NOMO-1 treated with dmso at 0.1 percent for 144 hours (cell line): Measurements from ENCODE around the gene MYBPC2.
A peak's percentile ranks its signal among the peaks of the same experiment; 100 is the strongest.
"Not testable (repeated sequence)": the region's sequence is repeated elsewhere in the genome, so short reads cannot be mapped to it uniquely, and the experiment has no call there.

Experiments used
- DNase-seq: peaks from one replicate; lab custom pipeline; 2025; ENCODE audit not compliant: unreplicated experiment; lab: John Stamatoyannopoulos, UW

MYBPC2 gene

DNA sequence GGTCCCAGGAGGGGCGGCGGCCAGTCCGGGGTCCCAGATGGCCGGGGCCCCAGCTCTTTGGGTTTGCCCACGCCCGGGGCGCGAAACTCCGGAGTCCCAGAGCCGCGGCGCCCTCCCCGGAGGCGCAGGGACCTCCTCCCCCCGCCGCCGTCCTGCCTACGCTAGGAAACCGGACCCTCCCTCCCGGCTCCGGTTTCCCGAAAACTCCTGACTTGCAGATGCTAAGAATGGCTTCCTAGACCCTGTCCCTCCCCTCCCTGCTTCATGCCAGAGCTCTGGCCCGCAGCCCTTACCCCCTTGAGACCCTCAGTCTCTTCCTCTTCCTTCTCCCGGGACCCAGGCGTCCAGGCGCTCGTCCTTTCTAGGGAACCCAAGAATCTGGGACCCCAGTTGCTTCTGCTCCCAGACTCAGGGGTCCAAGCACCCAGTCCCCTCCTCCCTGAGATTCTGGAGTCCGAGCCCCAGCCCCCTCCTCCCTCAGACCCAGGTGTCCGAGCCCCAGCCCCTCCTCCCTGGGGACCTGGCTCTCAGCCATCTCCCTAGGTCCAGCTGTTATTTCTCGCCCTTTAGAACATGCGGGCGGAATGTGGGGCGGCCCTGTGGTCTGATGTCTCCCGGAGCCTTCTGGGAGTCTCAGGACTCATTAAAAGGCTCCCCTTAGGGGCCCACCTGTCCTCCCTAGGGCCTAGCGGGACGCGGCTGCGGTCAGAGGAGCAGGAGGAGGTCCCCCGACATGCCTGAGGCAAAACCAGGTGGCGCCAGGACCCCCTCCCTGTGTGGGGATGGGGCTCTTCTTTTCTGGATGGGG, at the start of gene MYBPC2:
Gene MYBPC2 (plus strand): TSS at position 672 of the 808 bp plus-strand sequence. CDS start 62 bp downstream, at position 734.
- DNase-seq = no peak

DNA sequence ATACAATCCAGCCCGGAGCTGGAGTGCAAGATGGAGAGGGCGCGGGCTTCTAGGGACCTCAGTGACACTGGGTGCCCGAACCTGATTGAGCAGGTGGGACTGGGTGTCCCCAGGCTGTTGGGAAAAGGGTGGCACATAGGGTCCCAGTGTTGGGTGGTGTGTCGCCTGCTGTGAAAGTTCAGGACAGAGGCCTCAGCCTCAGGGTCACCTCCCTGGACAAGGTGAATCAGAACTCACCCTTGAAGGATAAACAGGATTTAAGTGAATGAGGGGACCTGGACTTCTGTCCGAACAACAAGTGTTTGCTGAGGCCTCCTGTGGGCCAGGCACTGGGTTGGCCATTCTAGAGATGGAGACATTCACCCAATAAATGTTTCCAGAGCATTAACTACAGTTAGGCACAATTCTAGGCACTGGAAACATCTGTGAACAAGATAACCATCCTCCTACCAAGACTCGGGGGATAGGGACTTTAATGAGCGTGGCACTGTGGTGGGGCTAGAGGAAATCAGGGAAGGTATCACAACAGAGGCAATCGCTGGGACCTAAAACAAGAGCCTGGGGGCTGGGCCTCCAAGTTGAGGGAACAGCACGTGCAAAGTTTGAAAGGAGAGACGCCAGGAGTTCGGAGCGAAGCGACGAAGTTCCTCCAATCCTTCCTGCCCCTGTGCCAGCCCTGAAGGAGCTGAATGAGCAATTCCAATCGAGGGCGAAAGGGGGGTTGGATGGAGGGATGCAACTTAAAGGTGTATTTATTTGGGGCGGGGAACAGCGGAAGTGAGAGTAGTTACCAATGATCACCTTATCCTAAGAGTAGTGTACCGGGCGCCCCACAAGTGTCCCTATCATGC, 49.5 kb upstream of the MYBPC2 start:
- DNase-seq = no peak

DNA sequence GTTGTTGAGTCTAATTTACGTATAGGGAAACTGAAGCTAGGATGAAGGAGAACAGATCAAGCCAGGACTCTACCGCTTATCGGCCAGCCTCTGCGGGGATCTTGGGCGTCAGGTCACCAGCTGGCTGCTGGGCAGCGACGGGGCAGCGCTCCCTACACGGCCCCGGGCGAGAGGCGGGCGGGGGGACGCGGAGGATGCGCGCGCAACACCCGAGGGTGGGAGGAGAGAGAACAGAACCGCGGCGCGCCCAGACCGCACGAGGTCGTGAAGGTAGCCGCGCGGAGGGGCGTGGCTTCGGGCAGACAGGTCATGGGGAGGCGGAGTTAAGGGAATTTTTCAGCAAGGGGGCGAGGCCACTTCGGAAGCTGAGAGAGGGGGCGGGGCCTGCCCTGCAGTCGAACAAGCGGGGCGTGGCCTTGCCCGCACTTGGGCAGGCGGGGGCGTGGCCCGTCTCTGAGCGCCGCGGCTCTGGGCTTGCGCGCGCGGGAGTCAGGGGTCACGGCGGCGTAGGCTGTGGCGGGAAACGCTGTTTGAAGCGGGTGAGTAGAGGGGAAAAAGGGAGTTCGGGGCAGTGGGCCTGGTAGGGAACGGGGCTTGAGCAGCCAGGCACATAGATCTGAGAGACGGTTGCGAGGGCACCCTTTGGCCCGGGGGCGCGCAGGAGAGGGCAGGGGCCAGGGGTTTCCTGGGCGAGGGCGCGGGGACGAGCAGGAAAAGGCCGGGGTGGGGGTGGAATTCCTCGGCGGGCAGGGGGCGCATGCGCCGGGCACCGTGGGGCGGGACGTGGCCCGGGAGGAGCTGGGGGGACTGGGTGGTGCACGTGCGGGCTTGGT, 48.6 kb upstream of the MYBPC2 start, which contains the start of gene POLD1:
Gene POLD1 (plus strand): TSS at position 496 of the 833 bp plus-strand sequence. CDS start 14,505 bp downstream, outside the sequence.
- peak; percentile 97 for DNase-seq

DNA sequence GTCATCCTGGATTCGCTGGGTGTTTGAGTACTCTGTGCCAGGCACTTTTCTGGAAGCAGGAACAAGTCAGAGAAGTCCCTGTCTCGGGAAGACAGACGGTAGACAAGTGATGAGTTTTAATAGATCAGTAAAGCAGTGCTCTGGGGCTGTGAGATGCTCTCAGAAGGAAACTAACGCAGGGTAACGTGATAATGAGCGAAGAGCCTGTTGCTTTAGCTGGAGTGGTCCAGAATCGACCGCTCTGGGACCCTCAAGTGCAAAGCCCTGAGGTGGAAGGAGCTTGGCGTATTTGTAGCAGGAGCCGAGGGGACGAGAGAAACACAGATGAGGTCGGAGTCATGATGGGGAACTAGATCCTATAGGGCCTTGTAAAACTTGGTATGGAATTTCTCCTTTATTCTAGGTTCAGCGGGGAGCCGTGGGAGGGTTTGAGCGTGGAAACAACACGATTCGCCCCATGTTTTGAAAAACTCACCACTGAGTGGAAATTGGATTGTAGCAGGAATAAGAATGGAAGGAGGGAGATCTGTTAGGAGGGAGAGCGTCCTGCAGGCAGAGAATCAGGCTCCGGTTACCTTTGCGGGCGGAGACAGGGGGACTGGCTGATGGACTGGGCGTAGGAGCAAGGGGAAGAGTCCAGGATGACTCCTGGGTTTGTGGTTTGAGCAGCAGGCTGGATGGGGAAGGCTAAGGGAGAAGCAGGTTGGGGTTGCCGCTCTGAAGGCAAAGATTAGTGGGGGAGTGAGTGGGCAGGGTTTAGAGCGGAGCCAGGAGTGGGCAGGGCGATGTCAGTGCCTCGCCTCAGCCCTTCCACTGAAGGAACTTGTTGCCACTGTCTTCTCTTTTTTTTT, 47.8 kb upstream of the MYBPC2 start:
- DNase-seq = no peak

DNA sequence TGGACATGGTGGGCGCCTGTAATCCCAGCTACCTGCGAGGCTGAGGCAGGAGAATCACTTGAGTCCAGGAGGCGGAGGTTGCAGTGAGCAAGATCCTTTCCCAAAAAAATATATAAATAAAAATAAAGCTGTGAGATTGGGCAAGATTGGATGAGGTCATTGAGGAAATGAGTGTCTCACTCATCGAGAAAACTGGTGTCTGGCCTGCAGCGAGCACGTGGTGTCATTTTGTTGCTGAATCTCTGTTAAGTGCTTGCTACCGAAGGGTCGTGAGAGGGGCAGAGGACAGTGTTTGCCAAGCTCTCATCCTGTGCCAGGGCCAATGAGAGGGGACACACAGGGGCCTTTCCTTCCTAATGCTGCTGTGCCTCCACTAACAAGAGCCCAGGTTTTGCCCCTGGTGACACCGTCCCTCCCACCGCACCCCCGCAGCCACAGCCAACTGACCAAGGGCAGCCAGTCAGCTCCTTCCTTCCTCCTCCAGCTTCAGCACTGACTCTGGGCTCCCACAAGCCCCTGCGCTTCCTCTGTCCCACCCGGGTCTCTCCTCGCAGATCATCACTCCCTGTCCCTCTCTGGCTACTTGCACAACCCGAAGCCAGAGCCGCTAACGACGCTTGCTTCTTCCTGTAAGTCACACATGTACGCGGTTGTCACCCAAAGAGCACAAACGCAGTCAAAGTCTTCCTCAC, 45.4 kb upstream of the MYBPC2 start:
- peak; percentile 63 for DNase-seq

- no peak for DNase-seq
These were observed 44.8 kb upstream of the MYBPC2 start for GRCh38 chr19:50387868-50388245.

DNA sequence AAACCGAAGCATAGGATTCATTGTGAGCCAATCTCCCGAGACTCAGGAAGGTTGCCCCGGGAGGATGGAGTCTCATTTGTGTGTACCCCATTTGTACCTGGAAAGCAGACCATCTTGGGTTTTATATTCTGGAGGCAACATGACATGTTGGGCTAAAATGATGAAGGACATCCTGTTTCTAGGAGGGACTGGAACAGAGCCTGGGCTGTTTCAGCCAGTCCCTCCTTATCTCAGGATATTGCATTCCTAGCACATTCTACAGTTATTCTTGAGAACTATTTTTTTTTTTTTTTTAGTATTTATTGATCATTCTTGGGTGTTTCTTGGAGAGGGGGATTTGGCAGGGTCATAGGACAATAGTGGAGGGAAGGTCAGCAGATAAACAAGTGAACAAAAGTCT, 42.4 kb upstream of the MYBPC2 start:
- not testable (repeated sequence) for DNase-seq

DNA sequence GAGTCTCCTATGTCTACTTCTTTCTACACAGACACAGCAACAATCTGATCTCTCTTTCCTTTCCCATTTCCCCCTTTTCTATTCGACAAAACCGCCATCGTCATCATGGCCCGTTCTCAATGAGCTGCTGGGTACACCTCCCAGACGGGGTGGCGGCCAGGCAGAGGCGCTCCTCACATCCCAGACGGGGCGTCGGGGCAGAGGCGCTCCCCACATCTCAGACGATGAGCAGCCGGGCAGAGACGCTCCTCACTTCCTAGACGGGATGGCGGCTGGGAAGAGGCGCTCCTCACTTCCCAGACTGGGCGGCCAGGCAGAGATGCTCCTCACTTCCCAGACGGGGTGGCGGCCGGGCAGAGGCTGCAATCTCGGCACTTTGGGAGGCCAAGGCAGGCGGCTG, 41.7 kb upstream of the MYBPC2 start:
- not testable (repeated sequence) for DNase-seq

GRCh38 chr19:50392759-50393158, 39.9 kb upstream of the MYBPC2 start:
- no peak for DNase-seq

GRCh38 chr19:50393589-50393988, 39.1 kb upstream of the MYBPC2 start:
- DNase-seq = no peak

DNA sequence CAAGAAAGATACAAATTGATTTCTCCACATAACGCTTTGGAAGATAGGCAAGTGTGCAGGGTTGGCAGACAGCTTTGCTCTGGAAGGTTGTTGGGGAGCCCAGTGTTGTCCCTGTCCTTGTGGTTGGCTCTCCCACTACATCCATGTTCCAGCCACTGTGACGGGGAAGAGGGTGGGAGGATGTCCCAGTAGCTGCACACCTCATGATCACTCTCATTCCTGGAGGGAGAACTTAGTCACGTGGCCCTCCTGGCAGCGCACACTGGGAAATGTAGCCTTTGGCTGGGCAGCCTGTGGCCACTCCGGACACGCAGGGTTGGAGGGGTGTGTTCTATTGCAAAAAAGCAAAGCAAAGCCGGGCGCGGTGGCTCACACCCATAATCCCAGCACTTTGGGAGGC, 38.7 kb upstream of the MYBPC2 start:
- DNase-seq = no peak

DNA sequence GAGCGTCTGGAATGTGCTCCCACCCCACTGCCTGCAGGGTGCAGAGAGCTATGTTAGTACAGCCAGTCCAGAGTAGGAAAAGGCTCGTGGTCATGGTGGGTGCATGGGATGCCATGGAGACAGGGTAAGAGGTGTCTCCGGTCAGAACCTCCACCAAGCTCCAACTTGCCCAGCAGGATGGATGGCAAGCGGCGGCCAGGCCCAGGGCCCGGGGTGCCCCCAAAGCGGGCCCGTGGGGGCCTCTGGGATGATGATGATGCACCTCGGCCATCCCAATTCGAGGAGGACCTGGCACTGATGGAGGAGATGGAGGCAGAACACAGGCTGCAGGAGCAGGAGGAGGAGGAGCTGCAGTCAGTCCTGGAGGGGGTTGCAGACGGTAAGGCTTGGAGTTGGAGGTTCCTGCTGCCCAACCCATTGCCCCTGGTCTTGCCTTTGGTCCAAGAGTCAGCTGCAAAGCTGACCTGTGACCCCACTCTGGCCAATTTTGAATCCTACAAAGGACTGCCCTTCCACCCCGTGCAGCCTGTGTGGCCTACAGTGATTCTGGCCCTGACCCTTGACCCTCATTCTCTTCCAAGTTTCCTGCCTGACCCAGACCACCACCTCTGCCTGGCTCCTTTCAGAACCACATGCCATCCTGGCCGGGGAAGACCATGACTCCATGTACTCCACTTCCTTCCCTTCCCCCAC, 33.9 kb upstream of the MYBPC2 start:
- no peak for DNase-seq

DNA sequence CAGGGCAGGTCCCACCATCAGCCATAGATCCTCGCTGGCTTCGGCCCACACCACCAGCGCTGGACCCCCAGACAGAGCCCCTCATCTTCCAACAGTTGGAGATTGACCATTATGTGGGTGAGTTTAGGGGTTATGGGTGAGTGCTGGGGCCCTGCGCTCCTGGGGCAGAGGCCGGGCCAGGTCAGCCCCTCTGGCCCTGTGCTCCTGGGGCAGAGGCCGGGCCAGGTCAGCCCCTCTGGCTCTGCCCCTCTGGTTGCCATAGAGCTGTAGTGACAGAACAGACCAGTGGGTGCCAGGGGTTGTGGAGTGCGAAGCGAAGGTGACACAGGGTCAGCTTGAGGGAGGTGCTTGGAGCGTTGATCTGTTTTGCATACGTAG, 33.3 kb upstream of the MYBPC2 start:
- DNase-seq = no peak

DNA sequence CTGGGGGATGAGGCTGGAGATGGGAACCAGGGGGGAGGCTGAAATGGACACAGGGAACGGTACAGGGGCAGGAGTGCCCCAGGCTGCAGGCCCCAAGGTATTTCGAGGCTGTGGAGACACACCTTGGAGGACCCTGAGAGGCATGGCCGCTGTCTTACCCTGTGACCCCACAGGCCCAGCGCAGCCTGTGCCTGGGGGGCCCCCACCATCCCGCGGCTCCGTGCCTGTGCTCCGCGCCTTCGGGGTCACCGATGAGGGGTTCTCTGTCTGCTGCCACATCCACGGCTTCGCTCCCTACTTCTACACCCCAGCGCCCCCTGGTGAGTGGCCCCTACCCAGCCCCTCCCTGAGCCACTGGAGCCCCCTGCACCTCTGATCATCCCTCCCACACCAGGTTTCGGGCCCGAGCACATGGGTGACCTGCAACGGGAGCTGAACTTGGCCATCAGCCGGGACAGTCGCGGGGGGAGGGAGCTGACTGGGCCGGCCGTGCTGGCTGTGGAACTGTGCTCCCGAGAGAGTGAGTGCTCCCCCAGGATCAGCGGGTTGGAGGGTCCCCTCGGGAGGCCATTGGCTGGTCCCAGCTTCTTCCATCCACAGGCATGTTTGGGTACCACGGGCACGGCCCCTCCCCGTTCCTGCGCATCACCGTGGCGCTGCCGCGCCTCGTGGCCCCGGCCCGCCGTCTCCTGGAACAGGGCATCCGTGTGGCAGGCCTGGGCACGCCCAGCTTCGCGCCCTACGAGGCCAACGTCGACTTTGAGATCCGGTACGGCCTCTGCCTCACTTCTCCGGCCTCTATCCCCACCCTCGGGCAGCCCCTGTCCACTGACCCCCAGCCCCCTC, 30.9 kb upstream of the MYBPC2 start:
- no peak for DNase-seq

- no peak for DNase-seq
These were observed 30.0 kb upstream of the MYBPC2 start for GRCh38 chr19:50402544-50403301.

DNA sequence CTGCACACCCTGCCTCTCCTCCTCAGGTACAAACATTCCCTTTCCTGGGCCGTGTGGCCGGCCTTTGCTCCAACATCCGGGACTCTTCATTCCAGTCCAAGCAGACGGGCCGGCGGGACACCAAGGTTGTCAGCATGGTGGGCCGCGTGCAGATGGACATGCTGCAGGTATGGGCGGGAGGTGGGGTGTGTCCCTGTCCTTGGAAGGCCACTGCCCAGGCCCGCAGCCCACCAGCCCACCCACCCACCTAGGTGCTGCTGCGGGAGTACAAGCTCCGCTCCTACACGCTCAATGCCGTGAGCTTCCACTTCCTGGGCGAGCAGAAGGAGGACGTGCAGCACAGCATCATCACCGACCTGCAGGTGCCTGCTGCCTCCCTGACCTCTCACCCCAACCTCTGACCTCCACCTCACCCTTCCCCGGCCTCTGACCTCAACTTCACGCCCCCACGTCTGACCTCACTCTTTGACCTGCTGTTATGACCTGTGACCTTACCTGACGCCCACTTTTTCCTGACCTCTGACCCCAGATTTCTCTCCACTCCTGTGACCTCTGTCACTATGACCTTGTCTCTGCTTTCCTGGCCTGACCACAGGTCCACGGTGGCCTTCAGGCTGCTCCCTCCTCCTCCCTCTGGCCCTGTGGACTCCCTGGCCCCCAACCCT, 26.4 kb upstream of the MYBPC2 start:
- no peak for DNase-seq

DNA sequence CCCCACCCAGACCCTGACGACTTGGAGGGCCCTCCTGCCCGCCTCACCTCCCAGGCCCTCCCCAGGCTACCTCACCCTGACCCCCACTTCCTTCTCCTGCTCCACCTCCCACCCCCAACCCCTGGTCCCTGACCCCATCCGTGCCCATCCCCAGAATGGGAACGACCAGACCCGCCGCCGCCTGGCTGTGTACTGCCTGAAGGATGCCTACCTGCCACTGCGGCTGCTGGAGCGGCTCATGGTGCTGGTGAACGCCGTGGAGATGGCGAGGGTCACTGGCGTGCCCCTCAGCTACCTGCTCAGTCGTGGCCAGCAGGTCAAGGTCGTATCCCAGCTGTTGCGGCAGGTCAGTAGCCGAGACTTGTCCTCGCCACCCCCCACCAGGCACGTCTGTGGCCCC, 25.9 kb upstream of the MYBPC2 start:
- no peak for DNase-seq
